C4-2B (cell line): Measurements from ENCODE around the gene PPARG.

Experiments used
- ZFX ChIP-seq: fragments of 450-650 bp; IDR thresholded peaks from 2 replicates; pipeline ENCODE4 v1.6.1; 2017
- TF ChIP-seq, protein P1 (sequence below): fragments of 450-650 bp; conservative IDR thresholded peaks from 2 replicates; pipeline ENCODE4 v1.5.1; 2017; ENCODE audit warnings: mild to moderate bottlenecking

GRCh38 chr3:12409684-12410596, 121.1 kb downstream of the PPARG start:
- TF ChIP-seq, protein P1, sequence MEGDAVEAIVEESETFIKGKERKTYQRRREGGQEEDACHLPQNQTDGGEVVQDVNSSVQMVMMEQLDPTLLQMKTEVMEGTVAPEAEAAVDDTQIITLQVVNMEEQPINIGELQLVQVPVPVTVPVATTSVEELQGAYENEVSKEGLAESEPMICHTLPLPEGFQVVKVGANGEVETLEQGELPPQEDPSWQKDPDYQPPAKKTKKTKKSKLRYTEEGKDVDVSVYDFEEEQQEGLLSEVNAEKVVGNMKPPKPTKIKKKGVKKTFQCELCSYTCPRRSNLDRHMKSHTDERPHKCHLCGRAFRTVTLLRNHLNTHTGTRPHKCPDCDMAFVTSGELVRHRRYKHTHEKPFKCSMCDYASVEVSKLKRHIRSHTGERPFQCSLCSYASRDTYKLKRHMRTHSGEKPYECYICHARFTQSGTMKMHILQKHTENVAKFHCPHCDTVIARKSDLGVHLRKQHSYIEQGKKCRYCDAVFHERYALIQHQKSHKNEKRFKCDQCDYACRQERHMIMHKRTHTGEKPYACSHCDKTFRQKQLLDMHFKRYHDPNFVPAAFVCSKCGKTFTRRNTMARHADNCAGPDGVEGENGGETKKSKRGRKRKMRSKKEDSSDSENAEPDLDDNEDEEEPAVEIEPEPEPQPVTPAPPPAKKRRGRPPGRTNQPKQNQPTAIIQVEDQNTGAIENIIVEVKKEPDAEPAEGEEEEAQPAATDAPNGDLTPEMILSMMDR = no peak
- no peak for TF ChIP-seq ZFX
